A549 (cell line): ENCODE results near the gene TNNI2. TPM values are rescaled to one million over a fixed set of nuclear protein-coding genes. Genes with fewer than 3 reads are reported as not detected.

Source experiments
- ATAC-seq, 2 experiments: fragments of 200-7000 bp in 1 of 2; fragments of >200 bp in 1 of 2; cut with Nextera tagmentation in 1 of 2; cut with Tn5 transposase in 1 of 2; 3 replicates each; pipeline versions ENCODE4 v1.8.0 to v1.9.1; 2018 to 2020; ENCODE audit warnings: mild to moderate bottlenecking in 1 of 2, moderate library complexity in 1 of 2
- CTCF ChIA-PET: fragments of 300-600 bp; sonication (Branson Sonifier 250); formaldehyde crosslinking; extraction: SDS; loops from one replicate; lab custom pipeline; 2021; ENCODE audit warnings: antibody characterized with exemption, inconsistent platforms; lab: Yijun Ruan, JAX
- POLR2A ChIA-PET: fragments of 350-600 bp; formaldehyde crosslinking; extraction: SDS; loops from one replicate; lab custom pipeline; 2021; ENCODE audit warnings: antibody characterized with exemption, inconsistent platforms; lab: Yijun Ruan, JAX
- DNase-seq, 2 experiments: peaks; one replicate each; pipeline versions ENCODE4 v3.0.0 to v3.0.0-alpha.2; 2011 to 2016; ENCODE audit warnings: low read depth in 1 of 2, low spot score in 1 of 2
- FAIRE-seq: peaks from 2 replicates; lab custom pipeline; 2011; peaks lifted over from hg19 to GRCh38; lab: Jason Lieb, UNC
- H3K27ac ChIP-seq, 2 experiments: fragments of >200 bp; sonication (Bioruptor Twin); formaldehyde crosslinking; 3 replicates each; pipeline ENCODE4 v1.5.1; 2016 to 2017
- H3K4me1 ChIP-seq: fragments of >200 bp; sonication (Bioruptor Twin); formaldehyde crosslinking; 3 replicates; pipeline ENCODE4 v1.6.1; 2016
- H3K4me2 ChIP-seq: fragments of >200 bp; sonication (Bioruptor Twin); formaldehyde crosslinking; 3 replicates; pipeline ENCODE4 v1.6.1; 2016
- H3K4me3 ChIP-seq: fragments of >200 bp; sonication (Bioruptor Twin); formaldehyde crosslinking; 3 replicates; pipeline ENCODE4 v1.5.1; 2016
- H3K9me3 ChIP-seq: fragments of >200 bp; sonication (Bioruptor Twin); formaldehyde crosslinking; 3 replicates; pipeline ENCODE4 v1.6.1; 2016
- CBX2 ChIP-seq: fragments of 200-600 bp; sonication (generic); IDR thresholded peaks from 2 replicates; pipeline ENCODE4 v1.6.1; 2016; ENCODE audit warnings: low read depth, mild to moderate bottlenecking, borderline replicate concordance
- CHD4 ChIP-seq: fragments of 200-600 bp; sonication (generic); IDR thresholded peaks from 2 replicates; pipeline ENCODE4 v1.6.1; 2016; ENCODE audit warnings: antibody characterized with exemption, mild to moderate bottlenecking, borderline replicate concordance
- EHF ChIP-seq: fragments of 250-450 bp; sonication (Bioruptor Pico); IDR thresholded peaks from 2 replicates; pipeline ENCODE4 v1.5.0; 2020; ENCODE audit warnings: mild to moderate bottlenecking
- EP300 ChIP-seq, 2 experiments: fragments of >200 bp; sonication (Bioruptor Twin); formaldehyde crosslinking; IDR thresholded peaks; 2 replicates in 1 of 2; 3 replicates in 1 of 2; pipeline ENCODE4 v1.6.1; 2016 to 2017
- ESRRA ChIP-seq: fragments of 150-350 bp; IDR thresholded peaks from 2 replicates; pipeline ENCODE4 v1.6.1; 2014; ENCODE audit warnings: mild to moderate bottlenecking, low read length, borderline replicate concordance
- FOXS1 ChIP-seq: fragments of 250-450 bp; sonication (Bioruptor Pico); IDR thresholded peaks from 2 replicates; pipeline ENCODE4 v1.5.0; 2020; ENCODE audit warnings: mild to moderate bottlenecking, moderate library complexity
- HEYL ChIP-seq: fragments of 250-450 bp; sonication (Bioruptor Pico); IDR thresholded peaks from 2 replicates; pipeline ENCODE4 v1.8.0; 2021; ENCODE audit warnings: mild to moderate bottlenecking, moderate library complexity
- HOXB13 ChIP-seq: fragments of 250-450 bp; sonication (Bioruptor Pico); IDR thresholded peaks from 2 replicates; pipeline ENCODE4 v1.5.0; 2020; ENCODE audit warnings: low read depth, mild to moderate bottlenecking, moderate library complexity
- KDM5A ChIP-seq: fragments of 200-600 bp; sonication (generic); IDR thresholded peaks from 2 replicates; pipeline ENCODE4 v1.6.1; 2016; ENCODE audit warnings: antibody characterized with exemption, mild to moderate bottlenecking
- MAZ ChIP-seq: fragments of 150-350 bp; IDR thresholded peaks from 2 replicates; pipeline ENCODE4 v1.6.1; 2014; ENCODE audit warnings: antibody characterized with exemption, low read depth, low read length, borderline replicate concordance
- MYC ChIP-seq: IDR thresholded peaks from 2 replicates; pipeline ENCODE4 v1.6.1; 2012; ENCODE audit warnings: mild to moderate bottlenecking, inconsistent platforms, low read length, improper control_type of control experiment, borderline replicate concordance
- NFE2L2 ChIP-seq: fragments of 150-350 bp; conservative IDR thresholded peaks from 2 replicates; pipeline ENCODE4 v1.6.1; 2014; ENCODE audit warnings: low read length
- PHF8 ChIP-seq: fragments of 200-600 bp; sonication (generic); IDR thresholded peaks from 2 replicates; pipeline ENCODE4 v1.6.1; 2016; ENCODE audit warnings: low read depth, mild to moderate bottlenecking, antibody characterized with exemption, moderate library complexity, borderline replicate concordance
- POLR2A ChIP-seq: IDR thresholded peaks from 2 replicates; pipeline ENCODE4 v1.6.1; 2012; ENCODE audit warnings: mild to moderate bottlenecking, low read length
- RARB ChIP-seq: fragments of 250-450 bp; sonication (Bioruptor Pico); IDR thresholded peaks from 2 replicates; pipeline ENCODE4 v1.8.0; 2021; ENCODE audit warnings: mild to moderate bottlenecking, moderate library complexity
- RCOR1 ChIP-seq: fragments of 150-350 bp; IDR thresholded peaks from 2 replicates; pipeline ENCODE4 v1.6.1; 2014; ENCODE audit warnings: antibody characterized with exemption, low read length, low read depth
- RNF2 ChIP-seq: fragments of 200-600 bp; sonication (generic); IDR thresholded peaks from 2 replicates; pipeline ENCODE4 v1.6.1; 2016; ENCODE audit warnings: low read depth, mild to moderate bottlenecking, antibody characterized with exemption, moderate library complexity, borderline replicate concordance
- SREBF2 ChIP-seq: fragments of 450-650 bp; IDR thresholded peaks from 2 replicates; pipeline ENCODE4 v1.6.1; 2014; ENCODE audit warnings: mild to moderate bottlenecking, moderate library complexity
- TP53 ChIP-seq: fragments of 250-450 bp; sonication (Bioruptor Pico); IDR thresholded peaks from 2 replicates; pipeline ENCODE4 v1.5.0; 2021; ENCODE audit warnings: mild to moderate bottlenecking, moderate library complexity
- ZFP36 ChIP-seq: fragments of 450-650 bp; IDR thresholded peaks from 2 replicates; pipeline ENCODE4 v1.6.1; 2014; ENCODE audit warnings: borderline replicate concordance; ENCODE audit not compliant: partially characterized antibody
- WGBS: methylation state at CpG from one replicate; pipeline ENCODE4 v1.1.6; 2017; ENCODE audit errors: missing lambda C conversion rate; 5-methylcytosine and 5-hydroxymethylcytosine counted together
- polyA plus RNA-seq, 4 experiments: library from polyadenylated mRNA; depleted of rRNA in 3 of 4; stranded (reverse); fragments of >200 nt; fragmentation: RNase III in 1 of 4; extraction: RNeasy Plus Mini Kit Qiagen cat#74134 plus additional on column Dnase treatment in 1 of 4; gene quantifications; 2 replicates in 3 of 4; 3 replicates in 1 of 4; pipeline ENCODE4 v1.2.3, GENCODE V29; 2011 to 2017
- TF ChIP-seq, protein P1 (sequence below): fragments of 200-600 bp; sonication (generic); IDR thresholded peaks from 2 replicates; pipeline ENCODE4 v1.6.1; 2016; ENCODE audit warnings: antibody characterized with exemption, mild to moderate bottlenecking, moderate library complexity
- TF ChIP-seq, protein P2 (sequence below): fragments of 450-650 bp; IDR thresholded peaks from 2 replicates; pipeline ENCODE4 v1.6.1; 2014; ENCODE audit warnings: antibody characterized with exemption
- TF ChIP-seq, protein P3 (sequence below): IDR thresholded peaks from 2 replicates; pipeline ENCODE4 v1.6.1; 2012
- TF ChIP-seq, protein P4 (sequence below): IDR thresholded peaks from 2 replicates; pipeline ENCODE4 v1.6.1; 2012; ENCODE audit warnings: low read depth, borderline replicate concordance

Gene TNNI2
- polyA plus RNA-seq, 2 of the 4 experiments (the other 2 are of a cell fraction): not detected

DNA sequence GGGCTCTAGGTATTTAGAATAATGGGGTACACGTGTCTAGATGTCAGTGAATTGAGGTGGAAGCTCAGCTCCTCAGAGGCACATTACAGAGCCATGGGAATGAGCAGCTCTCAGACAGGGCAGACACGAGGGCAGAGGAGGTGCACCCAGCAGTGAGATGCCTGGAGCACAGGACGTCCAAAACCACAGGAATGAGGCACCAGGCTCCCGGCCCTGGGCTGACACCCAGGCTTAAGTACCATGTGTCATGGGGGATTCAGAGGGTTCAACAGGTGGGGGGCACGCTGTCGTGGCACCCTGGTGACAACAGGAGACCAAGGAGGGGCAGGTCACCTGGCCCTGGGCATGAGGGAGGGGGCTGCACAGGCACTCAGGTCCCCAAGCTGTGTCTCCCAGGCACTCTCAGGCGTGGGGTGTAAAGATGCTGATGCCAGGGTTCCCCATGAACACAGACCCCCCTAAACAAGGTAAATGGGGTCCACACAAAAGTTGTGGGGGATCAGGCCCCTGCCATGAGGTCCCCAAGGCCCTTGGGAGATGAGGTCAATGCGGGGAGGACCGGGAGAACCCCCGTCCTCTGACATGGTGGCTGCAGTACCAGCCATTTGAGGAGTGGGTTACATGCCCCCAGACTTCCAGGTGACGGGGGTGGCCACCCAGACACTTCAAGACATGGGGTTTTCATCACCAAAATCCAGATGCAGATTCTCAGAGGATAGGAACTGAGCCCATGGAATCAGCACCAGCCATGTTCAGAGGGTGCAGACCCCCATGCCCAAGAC, 9.6 kb upstream of the TNNI2 start:
- DNase-seq (no peak), FAIRE-seq (no peak), ATAC-seq (no peak)
- POLR2A ChIA-PET: interaction anchor here (1.0 kb wide), 1 partner anchor 57 kb away, joined by 5 read pairs; no protein-coding TSS in a partner anchor
- Histone ChIP-seq H3K4me3 (no peak overlapping the region), H3K4me2 (no peak overlapping the region), H3K9me3 (no peaks in the 10 kb centered on the region), H3K4me1 (peaks cover 77% of the 10 kb centered on the region), H3K27ac (peak overlapping the region; percentile 73 to 87; a peak in 4 of 6 replicates)
- CTCF ChIA-PET: interaction anchor here (0.7 to 13.7 kb wide), 14 partner anchors 9 to 325 kb away, joined by 3 to 605 read pairs (median 7); partner anchors contain the start of gene LSP1
- 36% methylated on average over 10 of the region's 11 CpGs for WGBS
- TF ChIP-seq EHF (no peak), CHD4 (no peak), NFE2L2 (no peak), ZFP36 (no peak), ESRRA (no peak), POLR2A (no peak), HEYL (CRISPR knock-in tag) (no peak), TP53 (no peak), RCOR1 (no peak), RARB (CRISPR knock-in tag) (no peak), EP300 (IDR thresholded peaks at IDR 0.05) (no peak)
- TF ChIP-seq, protein P1, sequence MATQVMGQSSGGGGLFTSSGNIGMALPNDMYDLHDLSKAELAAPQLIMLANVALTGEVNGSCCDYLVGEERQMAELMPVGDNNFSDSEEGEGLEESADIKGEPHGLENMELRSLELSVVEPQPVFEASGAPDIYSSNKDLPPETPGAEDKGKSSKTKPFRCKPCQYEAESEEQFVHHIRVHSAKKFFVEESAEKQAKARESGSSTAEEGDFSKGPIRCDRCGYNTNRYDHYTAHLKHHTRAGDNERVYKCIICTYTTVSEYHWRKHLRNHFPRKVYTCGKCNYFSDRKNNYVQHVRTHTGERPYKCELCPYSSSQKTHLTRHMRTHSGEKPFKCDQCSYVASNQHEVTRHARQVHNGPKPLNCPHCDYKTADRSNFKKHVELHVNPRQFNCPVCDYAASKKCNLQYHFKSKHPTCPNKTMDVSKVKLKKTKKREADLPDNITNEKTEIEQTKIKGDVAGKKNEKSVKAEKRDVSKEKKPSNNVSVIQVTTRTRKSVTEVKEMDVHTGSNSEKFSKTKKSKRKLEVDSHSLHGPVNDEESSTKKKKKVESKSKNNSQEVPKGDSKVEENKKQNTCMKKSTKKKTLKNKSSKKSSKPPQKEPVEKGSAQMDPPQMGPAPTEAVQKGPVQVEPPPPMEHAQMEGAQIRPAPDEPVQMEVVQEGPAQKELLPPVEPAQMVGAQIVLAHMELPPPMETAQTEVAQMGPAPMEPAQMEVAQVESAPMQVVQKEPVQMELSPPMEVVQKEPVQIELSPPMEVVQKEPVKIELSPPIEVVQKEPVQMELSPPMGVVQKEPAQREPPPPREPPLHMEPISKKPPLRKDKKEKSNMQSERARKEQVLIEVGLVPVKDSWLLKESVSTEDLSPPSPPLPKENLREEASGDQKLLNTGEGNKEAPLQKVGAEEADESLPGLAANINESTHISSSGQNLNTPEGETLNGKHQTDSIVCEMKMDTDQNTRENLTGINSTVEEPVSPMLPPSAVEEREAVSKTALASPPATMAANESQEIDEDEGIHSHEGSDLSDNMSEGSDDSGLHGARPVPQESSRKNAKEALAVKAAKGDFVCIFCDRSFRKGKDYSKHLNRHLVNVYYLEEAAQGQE: no peak
- TF ChIP-seq, protein P2, sequence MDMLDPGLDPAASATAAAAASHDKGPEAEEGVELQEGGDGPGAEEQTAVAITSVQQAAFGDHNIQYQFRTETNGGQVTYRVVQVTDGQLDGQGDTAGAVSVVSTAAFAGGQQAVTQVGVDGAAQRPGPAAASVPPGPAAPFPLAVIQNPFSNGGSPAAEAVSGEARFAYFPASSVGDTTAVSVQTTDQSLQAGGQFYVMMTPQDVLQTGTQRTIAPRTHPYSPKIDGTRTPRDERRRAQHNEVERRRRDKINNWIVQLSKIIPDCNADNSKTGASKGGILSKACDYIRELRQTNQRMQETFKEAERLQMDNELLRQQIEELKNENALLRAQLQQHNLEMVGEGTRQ: no peak

DNA sequence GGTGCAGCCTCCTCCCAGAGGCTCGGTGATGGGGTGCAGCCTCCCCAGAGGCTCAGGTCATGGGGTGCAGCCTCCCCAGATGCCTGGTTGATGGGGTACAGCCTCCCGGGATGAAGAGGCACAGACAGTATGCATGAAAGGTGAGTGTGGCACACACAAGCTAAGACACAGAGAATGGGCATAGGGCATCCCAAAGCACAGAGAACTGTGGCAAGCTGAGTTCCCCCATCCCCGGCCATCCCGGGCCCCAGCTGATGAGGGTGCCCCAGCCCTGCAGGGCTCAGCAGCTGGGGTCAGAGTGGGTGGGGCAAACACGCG, 8.8 kb upstream of the TNNI2 start:
- ATAC-seq (no peak), FAIRE-seq (no peak), DNase-seq (no peak)
- H3K4me1 ChIP-seq: peaks cover 85% of the 10 kb centered on the region
- POLR2A ChIA-PET: interaction anchor here (1.0 to 1.1 kb wide), 2 partner anchors 58 to 136 kb away, joined by 3 to 5 read pairs; no protein-coding TSS in a partner anchor
- TF ChIP-seq FOXS1 (CRISPR knock-in tag) (no peak), SREBF2 (no peak), HOXB13 (no peak), CBX2 (no peak), CHD4 (no peak), MAZ (no peak), PHF8 (no peak), MYC (no peak), RARB (CRISPR knock-in tag) (no peak), KDM5A (no peak), EP300 (IDR thresholded peaks at IDR 0.05) (no peak), RNF2 (no peak)
- TF ChIP-seq, protein P1: no peak
- TF ChIP-seq, protein P3, sequence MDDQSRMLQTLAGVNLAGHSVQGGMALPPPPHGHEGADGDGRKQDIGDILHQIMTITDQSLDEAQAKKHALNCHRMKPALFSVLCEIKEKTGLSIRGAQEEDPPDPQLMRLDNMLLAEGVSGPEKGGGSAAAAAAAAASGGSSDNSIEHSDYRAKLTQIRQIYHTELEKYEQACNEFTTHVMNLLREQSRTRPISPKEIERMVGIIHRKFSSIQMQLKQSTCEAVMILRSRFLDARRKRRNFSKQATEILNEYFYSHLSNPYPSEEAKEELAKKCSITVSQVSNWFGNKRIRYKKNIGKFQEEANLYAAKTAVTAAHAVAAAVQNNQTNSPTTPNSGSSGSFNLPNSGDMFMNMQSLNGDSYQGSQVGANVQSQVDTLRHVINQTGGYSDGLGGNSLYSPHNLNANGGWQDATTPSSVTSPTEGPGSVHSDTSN: no peak
- TF ChIP-seq, protein P4, sequence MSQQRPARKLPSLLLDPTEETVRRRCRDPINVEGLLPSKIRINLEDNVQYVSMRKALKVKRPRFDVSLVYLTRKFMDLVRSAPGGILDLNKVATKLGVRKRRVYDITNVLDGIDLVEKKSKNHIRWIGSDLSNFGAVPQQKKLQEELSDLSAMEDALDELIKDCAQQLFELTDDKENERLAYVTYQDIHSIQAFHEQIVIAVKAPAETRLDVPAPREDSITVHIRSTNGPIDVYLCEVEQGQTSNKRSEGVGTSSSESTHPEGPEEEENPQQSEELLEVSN: no peak
- no peak overlapping the region for H3K4me3 ChIP-seq
- H3K4me2 ChIP-seq: 0 out of 3 replicates have a peak overlapping the region, but pooled peaks have one; percentile 10
- 50% methylated on average over 6 of the region's 6 CpGs for WGBS
- no peaks in the 10 kb centered on the region for H3K9me3 ChIP-seq
- peak overlapping the region; percentile 73 to 89; a peak in 5 of 6 replicates for H3K27ac ChIP-seq
- CTCF ChIA-PET: interaction anchor here (0.9 to 13.7 kb wide), 11 partner anchors 10 to 323 kb away, joined by 3 to 605 read pairs (median 93); partner anchors contain the start of genes KRTAP5-6 and LSP1
